SK-N-MC (cell line): Measurements from ENCODE around the gene OXCT1.
A peak's percentile ranks its signal among the peaks of the same experiment; 100 is the strongest.
"Not testable (repeated sequence)": the region's sequence is repeated elsewhere in the genome, so short reads cannot be mapped to it uniquely, and the experiment has no call there.

Experiments used
- DNase-seq: peaks from one replicate; pipeline ENCODE4 v3.0.0-alpha.2; 2011; ENCODE audit warnings: low read depth, low spot score
- H3K27ac ChIP-seq: fragments of 200-600 bp; sonication (generic); 2 replicates; pipeline ENCODE4 v1.5.1; 2016; ENCODE audit warnings: mixed run types
- H3K36me3 ChIP-seq: fragments of 200-600 bp; sonication (generic); 2 replicates; pipeline ENCODE4 v1.6.1; 2017; ENCODE audit warnings: antibody characterized with exemption, low read length, mixed read lengths; ENCODE audit not compliant: insufficient read depth
- H3K4me3 ChIP-seq: fragments of 200-600 bp; sonication (generic); 2 replicates; pipeline ENCODE4 v1.5.1; 2016
- H3K9ac ChIP-seq: fragments of 200-600 bp; sonication (generic); 2 replicates; pipeline ENCODE4 v1.8.0; 2017; ENCODE audit warnings: mixed run types, mixed read lengths; ENCODE audit not compliant: insufficient read length
- H3K9me3 ChIP-seq: fragments of 200-600 bp; sonication (generic); 2 replicates; pipeline ENCODE4 v1.6.1; 2017; ENCODE audit warnings: low read depth, mild to moderate bottlenecking, antibody characterized with exemption, low read length, moderate library complexity, mixed read lengths
- EZH2 ChIP-seq: fragments of 200-600 bp; sonication (generic); IDR thresholded peaks from one replicate; pipeline ENCODE4 v1.6.1; 2017; ENCODE audit warnings: antibody characterized with exemption
- FOXP2 ChIP-seq: optimal IDR thresholded peaks from 2 replicates; pipeline ENCODE3; 2011; ENCODE audit warnings: mild to moderate bottlenecking, moderate library complexity; ENCODE audit not compliant: insufficient read depth; ENCODE audit errors: extremely low read length, control extremely low read depth
- POLR2AphosphoS5 ChIP-seq: IDR thresholded peaks from 2 replicates; pipeline ENCODE4 v1.6.1; 2012; ENCODE audit warnings: mild to moderate bottlenecking, low read depth, low read length, borderline replicate concordance

Gene OXCT1

GRCh38 chr5:41747708-41748107, 122.5 kb downstream of the OXCT1 start:
- H3K36me3 ChIP-seq: peaks cover 21% of the 10 kb centered on the region

GRCh38 chr5:41747301-41747700, 122.9 kb downstream of the OXCT1 start:
- peaks cover 21% of the 10 kb centered on the region for H3K36me3 ChIP-seq
- H3K27ac ChIP-seq: no peak overlapping the region
- DNase-seq: no peak
- no peak overlapping the region for H3K9ac ChIP-seq
- H3K4me3 ChIP-seq: no peak overlapping the region
- TF ChIP-seq FOXP2 (no peak), EZH2 (no peak), POLR2AphosphoS5 (no peak; the same call in 1 of the 2 replicates)
- no peaks in the 10 kb centered on the region for H3K9me3 ChIP-seq

More at GRCh38 chr5:41747708-41748107, 122.5 kb downstream of the OXCT1 start:
- no peak for DNase-seq
- Histone ChIP-seq H3K9me3 (no peaks in the 10 kb centered on the region), H3K4me3 (no peak overlapping the region), H3K27ac (no peak overlapping the region), H3K9ac (no peak overlapping the region)
- TF ChIP-seq EZH2 (no peak), POLR2AphosphoS5 (no peak), FOXP2 (no peak)

GRCh38 chr5:41742608-41743007, 127.6 kb downstream of the OXCT1 start:
- H3K36me3 ChIP-seq: peaks cover 27% of the 10 kb centered on the region
- not testable (repeated sequence) for H3K4me3 ChIP-seq, H3K9me3 ChIP-seq, H3K9ac ChIP-seq, H3K27ac ChIP-seq, DNase-seq

- Histone ChIP-seq H3K9ac (no peak overlapping the region), H3K27ac (no peak overlapping the region), H3K36me3 (peaks cover 22% of the 10 kb centered on the region), H3K4me3 (no peak overlapping the region), H3K9me3 (no peaks in the 10 kb centered on the region)
- DNase-seq: no peak
- TF ChIP-seq EZH2: no peak
- TF ChIP-seq FOXP2: no peak
- no peak for TF ChIP-seq POLR2AphosphoS5
These were observed 131.4 kb downstream of the OXCT1 start for GRCh38 chr5:41738710-41739354.

GRCh38 chr5:41736641-41737040, 133.6 kb downstream of the OXCT1 start:
- no peak overlapping the region for H3K4me3 ChIP-seq
- no peak for DNase-seq
- TF ChIP-seq EZH2: no peak
- TF ChIP-seq FOXP2: no peak
- no peak for TF ChIP-seq POLR2AphosphoS5
- H3K9me3 ChIP-seq: no peaks in the 10 kb centered on the region
- H3K36me3 ChIP-seq: peaks cover 22% of the 10 kb centered on the region
- H3K27ac ChIP-seq: no peak overlapping the region
- no peak overlapping the region for H3K9ac ChIP-seq

- no peak overlapping the region for H3K4me3 ChIP-seq
- no peak overlapping the region for H3K27ac ChIP-seq
- H3K9ac ChIP-seq: no peak overlapping the region
- no peaks in the 10 kb centered on the region for H3K9me3 ChIP-seq
- DNase-seq: no peak
- TF ChIP-seq FOXP2 (no peak), POLR2AphosphoS5 (no peak), EZH2 (no peak)
- H3K36me3 ChIP-seq: peaks cover 23% of the 10 kb centered on the region
These were observed 135.0 kb downstream of the OXCT1 start for GRCh38 chr5:41735213-41735612.

- H3K9me3 ChIP-seq, H3K4me3 ChIP-seq, H3K27ac ChIP-seq, DNase-seq, H3K36me3 ChIP-seq, H3K9ac ChIP-seq: not testable (repeated sequence)
These were observed 140.8 kb downstream of the OXCT1 start for GRCh38 chr5:41729381-41729780.

GRCh38 chr5:41728281-41728680, 141.9 kb downstream of the OXCT1 start:
- Histone ChIP-seq H3K9ac (no peak overlapping the region), H3K36me3 (peaks cover 5% of the 10 kb centered on the region; the same call in 1 of the 2 replicates), H3K4me3 (no peak overlapping the region), H3K9me3 (no peaks in the 10 kb centered on the region), H3K27ac (no peak overlapping the region)
- no peak for DNase-seq
- TF ChIP-seq POLR2AphosphoS5 (no peak), FOXP2 (no peak), EZH2 (no peak)

- Histone ChIP-seq H3K4me3 (no peak overlapping the region), H3K9me3 (no peaks in the 10 kb centered on the region), H3K27ac (0 out of 2 replicates have a peak overlapping the region, but pooled peaks have one; percentile 52), H3K36me3 (no peaks in the 10 kb centered on the region), H3K9ac (no peak overlapping the region)
- DNase-seq: no peak
- TF ChIP-seq EZH2 (no peak), POLR2AphosphoS5 (no peak), FOXP2 (no peak)
These were observed 147.8 kb downstream of the OXCT1 start for GRCh38 chr5:41722359-41722950.
